HEK293T (cell line): ENCODE results near the gene TPCN1.

Experiments used
- FOXK2 ChIP-seq: fragments of 450-650 bp; IDR thresholded peaks from 2 replicates; pipeline ENCODE4 v1.6.1; 2016; ENCODE audit warnings: mild to moderate bottlenecking
- ZNF384 ChIP-seq: fragments of 450-650 bp; IDR thresholded peaks from 2 replicates; pipeline ENCODE4 v1.6.1; 2016

DNA sequence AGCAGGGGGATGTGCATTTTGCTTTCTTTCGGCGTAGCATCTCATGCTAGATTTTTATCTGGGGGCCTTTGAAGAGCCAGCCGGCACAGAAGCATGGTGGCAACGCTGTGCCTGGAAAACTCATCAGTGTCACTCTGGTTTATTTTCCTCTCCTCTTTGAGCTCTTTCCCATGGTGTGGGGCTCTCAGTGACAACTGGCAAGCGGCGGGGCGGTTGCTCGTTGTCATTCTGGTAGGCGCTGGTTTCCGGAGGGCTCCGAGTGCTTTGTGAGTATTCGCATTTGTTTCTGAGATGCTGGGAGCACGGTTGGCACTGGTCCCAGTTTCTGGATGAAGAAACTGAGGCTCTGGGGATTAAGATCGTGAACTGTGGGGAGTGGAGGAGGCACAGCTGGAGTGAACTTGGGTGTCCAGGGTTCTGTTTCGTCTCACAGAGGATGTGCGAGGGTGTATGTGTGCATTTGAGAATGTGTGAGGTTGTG, 23.3 kb downstream of the TPCN1 start:
- TF ChIP-seq FOXK2 (no peak), ZNF384 (no peak)
